H1 (cell line): ENCODE measurements around the gene ZNF619. TPM values are rescaled to one million over a fixed set of nuclear protein-coding genes. Genes with fewer than 3 reads are reported as not detected.

Experiments used
- CTCF ChIA-PET: fragments of 300-600 bp; sonication (Branson Sonifier 250); formaldehyde crosslinking; loops from one replicate; lab custom pipeline; 2021; ENCODE audit not compliant: partially characterized antibody; lab: Charles Lee
- POLR2A ChIA-PET: fragments of 300-600 bp; sonication (Branson Sonifier 250); formaldehyde crosslinking; loops from one replicate; lab custom pipeline; 2021; ENCODE audit warnings: inconsistent platforms; ENCODE audit not compliant: partially characterized antibody; lab: Charles Lee
- DNase-seq, 2 experiments: peaks; one replicate each; pipeline versions ENCODE4 v3.0.0 to v3.0.0-alpha.2; 2010 to 2022; ENCODE audit warnings: low spot score in 2 of 2, low read depth in 1 of 2, mixed read lengths in 1 of 2
- FAIRE-seq: peaks from 2 replicates; lab custom pipeline; 2011; peaks lifted over from hg19 to GRCh38; lab: Jason Lieb, UNC
- H2AFZ ChIP-seq: 2 replicates; pipeline ENCODE4 v1.8.1; 2012; ENCODE audit warnings: low read length, inconsistent platforms
- H2AK5ac ChIP-seq: 2 replicates; pipeline ENCODE4 v1.6.1; 2013; ENCODE audit warnings: low read depth, low read length
- H2BK120ac ChIP-seq: replicated peaks from 2 replicates; pipeline ENCODE3; 2013; ENCODE audit warnings: low read depth, low read length, inconsistent platforms
- H2BK12ac ChIP-seq: 2 replicates; pipeline ENCODE4 v1.6.1; 2013; ENCODE audit warnings: low read depth, low read length
- H2BK15ac ChIP-seq: 2 replicates; pipeline ENCODE4 v1.6.1; 2013; ENCODE audit warnings: low read length
- H2BK20ac ChIP-seq: 2 replicates; pipeline ENCODE4 v1.6.1; 2013; ENCODE audit warnings: low read length
- H2BK5ac ChIP-seq: 2 replicates; pipeline ENCODE4 v1.6.1; 2013; ENCODE audit warnings: low read depth, low read length
- H3K14ac ChIP-seq: 2 replicates; pipeline ENCODE4 v1.6.1; 2013; ENCODE audit warnings: inconsistent platforms; ENCODE audit not compliant: insufficient read length
- H3K18ac ChIP-seq: 2 replicates; pipeline ENCODE4 v1.6.1; 2013; ENCODE audit warnings: low read length; ENCODE audit errors: extremely low read depth
- H3K23ac ChIP-seq: 2 replicates; pipeline ENCODE4 v1.6.1; 2013; ENCODE audit warnings: inconsistent platforms; ENCODE audit not compliant: insufficient read length
- H3K23me2 ChIP-seq: 2 replicates; pipeline ENCODE4 v1.6.1; 2013; ENCODE audit warnings: low read depth, low read length
- H3K27ac ChIP-seq: 2 replicates; pipeline ENCODE4 v1.6.1; 2011; ENCODE audit warnings: low read depth, low read length, inconsistent platforms
- H3K27me3 ChIP-seq, 4 experiments: replicated peaks in 1 of 4; 1 replicate in 1 of 4; 2 replicates in 3 of 4; pipeline versions ENCODE4 v1.6.1 to v1.8.1; 2011 to 2013; ENCODE audit warnings: low read length in 3 of 4, mild to moderate bottlenecking in 3 of 4, inconsistent platforms in 2 of 4, mixed read lengths in 2 of 4, moderate library complexity in 1 of 4; ENCODE audit not compliant: control insufficient read depth in 3 of 4, insufficient read depth in 3 of 4; ENCODE audit errors: extremely low read depth in 1 of 4
- H3K36me3 ChIP-seq, 4 experiments: 2 replicates each; pipeline versions ENCODE4 v1.6.1 to v1.8.1; 2011 to 2013; ENCODE audit warnings: mild to moderate bottlenecking in 4 of 4, low read length in 3 of 4, moderate library complexity in 2 of 4, control low read depth in 1 of 4, inconsistent platforms in 1 of 4; ENCODE audit not compliant: insufficient read depth in 4 of 4, control insufficient read depth in 2 of 4
- H3K4ac ChIP-seq: replicated peaks from 2 replicates; pipeline ENCODE3; 2013; ENCODE audit warnings: low read length, low read depth, mixed read lengths, inconsistent platforms; ENCODE audit not compliant: insufficient read length
- H3K4me1 ChIP-seq, 4 experiments: replicated peaks in 1 of 4; 1 replicate in 1 of 4; 2 replicates in 3 of 4; pipeline versions ENCODE4 v1.6.1 to v1.8.1; 2011 to 2013; ENCODE audit warnings: low read length in 3 of 4, inconsistent platforms in 2 of 4, mixed read lengths in 1 of 4; ENCODE audit not compliant: insufficient read depth in 4 of 4, control insufficient read depth in 3 of 4
- H3K4me2 ChIP-seq, 2 experiments: 2 replicates each; pipeline versions ENCODE4 v1.6.1 to v1.8.1; 2011 to 2013; ENCODE audit warnings: low read depth in 2 of 2, low read length in 2 of 2, control low read depth in 1 of 2, inconsistent platforms in 1 of 2, mild to moderate bottlenecking in 1 of 2; ENCODE audit not compliant: insufficient read depth in 1 of 2
- H3K4me3 ChIP-seq, 4 experiments: fragments of 200-600, 300-600 bp in 1 of 4; sonication (generic), shearing (Covaris generic), sonication (Bioruptor Twin) in 1 of 4; 2 replicates each; pipeline versions ENCODE4 v1.5.1 to v1.8.1; 2011 to 2016; ENCODE audit warnings: low read length in 4 of 4, low read depth in 3 of 4, control low read depth in 2 of 4, inconsistent platforms in 2 of 4, mild to moderate bottlenecking in 2 of 4, mixed read lengths in 1 of 4, moderate library complexity in 1 of 4; ENCODE audit not compliant: insufficient read depth in 2 of 4; ENCODE audit errors: extremely low read depth in 1 of 4
- H3K56ac ChIP-seq: replicated peaks from 2 replicates; pipeline ENCODE3; 2013; ENCODE audit warnings: low read depth, mild to moderate bottlenecking, mixed read lengths, low read length, inconsistent platforms; ENCODE audit not compliant: insufficient read length
- H3K79me1 ChIP-seq: 2 replicates; pipeline ENCODE4 v1.6.1; 2013; ENCODE audit warnings: low read depth, low read length, control low read depth
- H3K79me2 ChIP-seq, 2 experiments: 2 replicates each; pipeline versions ENCODE4 v1.6.1 to v1.8.1; 2012 to 2013; ENCODE audit warnings: low read length in 2 of 2, mild to moderate bottlenecking in 2 of 2, inconsistent platforms in 1 of 2; ENCODE audit not compliant: insufficient read depth in 2 of 2, control insufficient read depth in 1 of 2
- H3K9ac ChIP-seq, 4 experiments: replicated peaks in 1 of 4; 1 replicate in 1 of 4; 2 replicates in 3 of 4; pipeline versions ENCODE4 v1.6.1 to v1.8.1; 2011 to 2013; ENCODE audit warnings: low read depth in 3 of 4, low read length in 3 of 4, control low read depth in 2 of 4, mild to moderate bottlenecking in 2 of 4, moderate library complexity in 2 of 4, inconsistent platforms in 1 of 4; ENCODE audit errors: extremely low read depth in 1 of 4
- H3K9me3 ChIP-seq, 2 experiments: 2 replicates each; pipeline versions ENCODE4 v1.6.1 to v1.8.1; 2012 to 2013; ENCODE audit warnings: mild to moderate bottlenecking in 2 of 2, moderate library complexity in 2 of 2, control low read depth in 1 of 2, inconsistent platforms in 1 of 2, low read depth in 1 of 2, low read length in 1 of 2, mixed read lengths in 1 of 2; ENCODE audit not compliant: insufficient read depth in 2 of 2
- H4K20me1 ChIP-seq, 2 experiments: replicated peaks in 1 of 2; 2 replicates each; pipeline versions ENCODE3 to v1.8.1; 2011 to 2013; ENCODE audit warnings: inconsistent platforms in 2 of 2, low read length in 2 of 2, mild to moderate bottlenecking in 1 of 2; ENCODE audit not compliant: insufficient read depth in 2 of 2, control insufficient read depth in 1 of 2
- H4K5ac ChIP-seq: 2 replicates; pipeline ENCODE4 v1.6.1; 2013; ENCODE audit warnings: low read length, low read depth, mixed read lengths, inconsistent platforms; ENCODE audit not compliant: insufficient read length
- H4K8ac ChIP-seq: 2 replicates; pipeline ENCODE4 v1.8.0; 2013; ENCODE audit warnings: mild to moderate bottlenecking, moderate library complexity, low read length, inconsistent platforms; ENCODE audit not compliant: insufficient read depth; ENCODE audit errors: extremely low read depth
- H4K91ac ChIP-seq: replicated peaks from 2 replicates; pipeline ENCODE3; 2013; ENCODE audit warnings: low read length, mixed read lengths, inconsistent platforms; ENCODE audit not compliant: insufficient read length
- EZH2 ChIP-seq: fragments of 200-600 bp; sonication (generic); IDR thresholded peaks from 2 replicates; pipeline ENCODE4 v1.7.1; 2012; ENCODE audit warnings: low read depth, mild to moderate bottlenecking, moderate library complexity, low read length, inconsistent platforms; ENCODE audit not compliant: severe bottlenecking
- USF2 ChIP-seq: IDR thresholded peaks from 2 replicates; pipeline ENCODE4 v1.6.1; 2011; ENCODE audit warnings: low read length, improper control_type of control experiment
- WGBS, 2 experiments: shearing (Covaris generic) in 1 of 2; methylation state at CpG; one replicate each; pipeline versions ENCODE4 v1.1.6 to v1.1.7; 2013 to 2015; ENCODE audit warnings: low lambda C conversion rate in 2 of 2, mixed read lengths in 2 of 2, inconsistent platforms in 1 of 2, low coverage in 1 of 2, missing lambda C conversion rate in 1 of 2; ENCODE audit not compliant: insufficient replicate concordance in 2 of 2, insufficient coverage in 1 of 2, insufficient read length in 1 of 2; ENCODE audit errors: extremely low coverage in 1 of 2, missing lambda C conversion rate in 1 of 2; 5-methylcytosine and 5-hydroxymethylcytosine counted together
- polyA plus RNA-seq, 7 experiments: library from polyadenylated mRNA; depleted of rRNA in 3 of 7; stranded (reverse) in 5 of 7; unstranded in 2 of 7; fragments of >200 nt in 5 of 7; fragments of 200-250 nt in 2 of 7; gene quantifications; 1 replicate in 5 of 7; 2 replicates in 1 of 7; 4 replicates in 1 of 7; pipeline versions ENCODE4 v1.2.1 to v1.2.3, GENCODE V29; 2011 to 2013; ENCODE audit warnings: missing spikeins in 2 of 7, mixed read lengths in 2 of 7
- total RNA-seq: library from RNA; stranded (reverse); fragmentation: NEBNext Ultra II Directional; extraction: Animal tissue kit (Norgen Biotek cat#: 25700); gene quantifications from 2 replicates; pipeline ENCODE4 v1.2.1, GENCODE V29; 2021

The ZNF619 gene
- total and polyA plus RNA-seq, 2 of the 8 experiments (the other 6 are each of a cell fraction or from before 2014, with no cell fraction given) = 2.3 to 8.2 TPM

GRCh38 chr3:40499952-40500351, 23.0 kb downstream of the ZNF619 start:
- H3K4me3 ChIP-seq = no peak overlapping the region
- H4K5ac ChIP-seq = no peak overlapping the region
- no peak overlapping the region for H3K56ac ChIP-seq
- H3K79me1 ChIP-seq = no peaks in the 10 kb centered on the region
- no peaks in the 10 kb centered on the region for H3K79me2 ChIP-seq
- H3K27ac ChIP-seq = no peak overlapping the region
- H3K27me3 ChIP-seq = no peaks in the 10 kb centered on the region
- CTCF ChIA-PET = interaction anchor here (1.0 kb wide), 1 partner anchor 19 kb away, joined by 3 read pairs; no protein-coding TSS in a partner anchor
- no peak overlapping the region for H3K18ac ChIP-seq
- no peak overlapping the region for H2BK120ac ChIP-seq
- POLR2A ChIA-PET = interaction anchor here (1.1 to 2.8 kb wide), 4 partner anchors 23 to 43 kb away, joined by 3 to 8 read pairs (median 4); partner anchors contain the start of genes RPL14 and ZNF619
- H3K4ac ChIP-seq = no peak overlapping the region
- H3K36me3 ChIP-seq = no peaks in the 10 kb centered on the region
- no peak overlapping the region for H4K8ac ChIP-seq
- H3K4me2 ChIP-seq = no peak overlapping the region
- no peak overlapping the region for H2AK5ac ChIP-seq
- H4K91ac ChIP-seq = no peak overlapping the region
- no peaks in the 10 kb centered on the region for H3K23me2 ChIP-seq
- WGBS, 2 experiments = 88% methylated on average over 1 of the region's 1 CpG; no CpG with 5 or more reads in 1 of the 2 experiments
- no peak overlapping the region for H3K23ac ChIP-seq
- no peak overlapping the region for H2AFZ ChIP-seq
- H2BK15ac ChIP-seq = no peak overlapping the region
- FAIRE-seq (no peak), DNase-seq (no peak)
- no peak overlapping the region for H2BK20ac ChIP-seq
- H4K20me1 ChIP-seq = no peaks in the 10 kb centered on the region
- no peak overlapping the region for H2BK5ac ChIP-seq
- H3K14ac ChIP-seq = no peak overlapping the region
- TF ChIP-seq EZH2 = no peak
- TF ChIP-seq USF2 = no peak
- H3K9ac ChIP-seq = no peak overlapping the region
- no peak overlapping the region for H2BK12ac ChIP-seq
- H3K4me1 ChIP-seq = no peaks in the 10 kb centered on the region
- no peaks in the 10 kb centered on the region for H3K9me3 ChIP-seq
